Stimulated activated memory B cell treated with anti-CD40 and anti-IgM and Interleukin-4, amounts not matched to agents 10 μg/mL and 1 μg/mL and 100 μg/mL, for 72 hours (primary cell): ENCODE measurements around the gene CLDN14.

ENCODE experiments used
- ATAC-seq: fragments of 150-1000 bp; cut with Tn5 transposase; 2 replicates; pipeline ENCODE4 v1.10.0; 2021
- H3K27ac Mint-ChIP-seq: one replicate; pipeline ENCODE4 v1.8.0; 2022; ENCODE audit warnings: mild to moderate bottlenecking, mixed read lengths
- H3K27me3 Mint-ChIP-seq: one replicate; pipeline ENCODE4 v1.8.0; 2022; ENCODE audit warnings: mixed read lengths
- H3K36me3 Mint-ChIP-seq: one replicate; pipeline ENCODE4 v1.8.0; 2022; ENCODE audit warnings: mixed read lengths
- H3K4me1 Mint-ChIP-seq: one replicate; pipeline ENCODE4 v1.8.0; 2022; ENCODE audit warnings: mixed read lengths
- H3K4me3 Mint-ChIP-seq: one replicate; pipeline ENCODE4 v1.8.0; 2022; ENCODE audit warnings: mild to moderate bottlenecking, moderate library complexity, mixed read lengths
- H3K9me3 Mint-ChIP-seq: one replicate; pipeline ENCODE4 v1.8.0; 2022; ENCODE audit warnings: mixed read lengths

CLDN14 gene

GRCh38 chr21:36479415-36480402, at the start of gene CLDN14:
Gene CLDN14, minus strand, starts transcription at chr21:36480122. Its CDS starts 18,427 bp downstream, at chr21:36461695.
- Mint-ChIP-seq H3K9me3 (no peaks in the 10 kb centered on the region), H3K36me3 (no peaks in the 10 kb centered on the region), H3K4me3 (no peak within 1 kb of the TSS), H3K27ac (no peak within 1 kb of the TSS), H3K4me1 (no peaks in the 10 kb centered on the region), H3K27me3 (peaks cover 11% of the 10 kb centered on the region)
- no peak for ATAC-seq

DNA sequence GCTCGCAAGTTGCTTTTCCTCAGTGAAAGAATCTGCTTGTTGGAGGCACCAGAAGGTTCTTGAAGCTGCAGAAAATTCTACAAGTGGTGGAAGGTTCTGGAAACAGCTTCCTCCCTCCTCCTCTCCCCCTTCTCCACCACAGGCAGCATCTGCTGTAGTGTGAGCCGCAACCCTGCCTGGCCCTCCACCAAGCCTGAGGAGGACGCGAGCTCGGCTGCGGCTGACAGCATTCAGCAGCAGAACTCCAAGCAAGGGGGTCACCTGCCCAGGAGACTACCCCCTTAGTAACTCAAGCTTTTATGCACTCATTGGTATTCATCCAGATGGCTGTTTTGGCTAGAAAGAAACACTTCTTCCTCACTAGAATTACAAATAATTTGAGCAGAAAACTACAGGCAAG, 48.8 kb upstream of the CLDN14 start:
- Mint-ChIP-seq H3K4me3 (no peak overlapping the region), H3K27ac (no peak overlapping the region), H3K9me3 (no peaks in the 10 kb centered on the region), H3K27me3 (peaks cover 42% of the 10 kb centered on the region), H3K36me3 (no peaks in the 10 kb centered on the region), H3K4me1 (no peaks in the 10 kb centered on the region)
- ATAC-seq: no peak

- Mint-ChIP-seq H3K9me3 (no peaks in the 10 kb centered on the region), H3K27me3 (peaks cover 42% of the 10 kb centered on the region), H3K27ac (no peak overlapping the region), H3K36me3 (no peaks in the 10 kb centered on the region), H3K4me1 (no peaks in the 10 kb centered on the region), H3K4me3 (no peak overlapping the region)
- ATAC-seq: no peak
Observed at GRCh38 chr21:36527317-36527716, 47.4 kb upstream of the CLDN14 start.

DNA sequence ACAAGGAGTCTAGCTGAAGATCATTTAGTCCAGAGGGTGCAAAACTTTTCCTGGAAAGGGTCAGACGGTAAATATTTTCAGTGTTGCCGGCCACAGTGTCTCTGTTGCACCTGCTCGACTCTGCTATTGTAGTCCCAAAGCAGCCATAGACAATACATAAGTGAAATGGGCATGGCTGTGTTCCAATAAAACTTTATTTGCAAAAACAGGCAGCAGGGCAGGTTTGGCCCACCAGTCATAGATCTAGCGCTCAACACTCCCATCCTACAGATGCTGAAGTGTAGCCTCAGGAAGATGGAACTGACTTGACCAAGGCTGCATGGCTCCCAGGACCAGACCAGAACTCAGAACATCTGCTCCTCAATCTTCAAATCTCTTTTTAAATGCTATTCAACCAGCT, 46.2 kb upstream of the CLDN14 start:
- ATAC-seq: no peak
- H3K9me3 Mint-ChIP-seq: no peaks in the 10 kb centered on the region
- H3K27me3 Mint-ChIP-seq: peaks cover 42% of the 10 kb centered on the region
- H3K4me1 Mint-ChIP-seq: no peaks in the 10 kb centered on the region
- no peaks in the 10 kb centered on the region for H3K36me3 Mint-ChIP-seq
- no peak overlapping the region for H3K4me3 Mint-ChIP-seq
- no peak overlapping the region for H3K27ac Mint-ChIP-seq

DNA sequence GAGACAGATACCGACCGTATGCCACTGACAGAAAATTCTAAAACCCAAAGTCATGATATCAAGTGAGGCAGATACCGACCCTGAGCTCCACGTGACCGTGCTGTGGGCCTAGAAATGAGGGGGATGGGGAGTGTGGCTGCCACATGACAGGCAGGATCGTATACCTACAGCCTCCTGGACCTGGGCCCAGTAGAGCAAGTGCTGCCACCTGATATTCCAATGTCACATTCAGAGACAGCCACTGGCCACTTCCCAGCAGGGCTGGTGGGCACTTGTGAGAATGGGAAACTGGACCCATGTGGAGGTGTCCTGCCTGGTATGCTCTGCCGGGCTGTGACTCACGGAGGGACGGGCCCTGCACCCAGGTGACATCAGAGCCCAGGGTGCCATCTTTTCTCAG, 44.6 kb upstream of the CLDN14 start:
- Mint-ChIP-seq H3K27ac (no peak overlapping the region), H3K36me3 (peaks cover 6% of the 10 kb centered on the region), H3K9me3 (peaks cover 12% of the 10 kb centered on the region), H3K4me1 (no peaks in the 10 kb centered on the region), H3K27me3 (peaks cover 39% of the 10 kb centered on the region), H3K4me3 (no peak overlapping the region)
- ATAC-seq: no peak

DNA sequence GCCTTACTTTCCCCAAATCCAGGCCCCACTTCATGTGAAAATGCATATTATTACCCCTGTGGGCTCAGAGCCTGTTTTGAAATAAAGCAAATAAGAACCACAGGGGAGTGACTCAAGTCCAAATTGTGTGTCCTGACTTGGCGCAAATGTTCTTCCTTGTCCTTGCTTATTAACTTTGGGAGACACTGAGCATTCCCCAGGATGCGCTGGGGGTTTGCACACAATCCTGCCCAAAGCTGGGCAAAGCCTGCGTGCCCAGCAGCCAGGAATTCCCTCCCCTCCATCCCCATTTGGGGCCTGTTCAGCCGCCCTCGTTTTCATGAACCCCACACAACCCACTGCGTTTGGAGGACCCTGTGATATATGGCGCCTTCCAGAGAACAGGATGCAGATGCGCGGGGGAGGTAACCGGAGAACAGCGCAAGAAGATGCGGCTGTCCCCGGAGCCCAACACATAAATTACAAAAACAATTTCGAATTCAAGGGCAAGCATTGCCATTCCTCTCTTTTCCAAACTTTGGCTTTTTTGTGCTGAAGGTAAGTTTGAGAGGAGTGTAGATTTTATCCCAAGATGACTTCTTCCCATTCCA, 42.4 kb upstream of the CLDN14 start:
- Mint-ChIP-seq H3K4me1 (no peaks in the 10 kb centered on the region), H3K9me3 (peaks cover 12% of the 10 kb centered on the region), H3K4me3 (no peak overlapping the region), H3K27me3 (peaks cover 32% of the 10 kb centered on the region), H3K27ac (no peak overlapping the region), H3K36me3 (peaks cover 6% of the 10 kb centered on the region)
- no peak for ATAC-seq

DNA sequence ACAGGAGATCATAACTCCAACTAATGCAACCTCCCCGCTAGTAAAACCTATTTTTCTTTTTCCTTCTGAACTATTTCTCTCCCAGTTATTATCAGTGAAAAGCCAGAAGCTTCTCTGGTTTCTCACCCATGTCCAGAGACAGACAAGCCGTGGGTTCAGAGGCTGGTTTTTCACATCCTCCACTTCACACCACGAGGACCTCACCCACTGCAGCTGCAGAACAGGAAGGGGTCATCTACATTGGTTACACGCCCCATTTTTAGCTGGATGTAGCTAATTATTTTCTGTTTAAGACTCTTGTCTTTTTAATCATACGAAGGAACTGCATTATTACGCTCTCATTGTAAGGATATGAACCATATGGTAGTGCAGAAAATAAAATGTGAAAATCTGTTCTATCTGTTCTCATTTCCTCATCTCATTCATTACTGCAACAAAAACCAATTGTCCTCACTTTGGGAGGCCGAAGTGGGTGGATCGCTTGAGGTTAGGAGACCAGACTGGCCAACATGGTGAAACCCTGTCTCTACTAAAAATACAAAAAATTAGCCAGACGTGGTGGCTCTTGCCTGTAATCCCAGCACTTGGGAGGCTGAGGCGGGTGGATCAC, 39.1 kb upstream of the CLDN14 start:
- H3K36me3 Mint-ChIP-seq: peaks cover 6% of the 10 kb centered on the region
- H3K4me1 Mint-ChIP-seq: peaks cover 7% of the 10 kb centered on the region
- no peak for ATAC-seq
- H3K27ac Mint-ChIP-seq: no peak overlapping the region
- peaks cover 12% of the 10 kb centered on the region for H3K9me3 Mint-ChIP-seq
- H3K4me3 Mint-ChIP-seq: no peak overlapping the region
- H3K27me3 Mint-ChIP-seq: peaks cover 31% of the 10 kb centered on the region

- ATAC-seq: no peak
- peaks cover 38% of the 10 kb centered on the region for H3K27me3 Mint-ChIP-seq
- peaks cover 10% of the 10 kb centered on the region for H3K4me1 Mint-ChIP-seq
- peaks cover 6% of the 10 kb centered on the region for H3K36me3 Mint-ChIP-seq
- H3K27ac Mint-ChIP-seq: no peak overlapping the region
- peaks cover 12% of the 10 kb centered on the region for H3K9me3 Mint-ChIP-seq
- no peak overlapping the region for H3K4me3 Mint-ChIP-seq
Observed at GRCh38 chr21:36517366-36518075, 37.6 kb upstream of the CLDN14 start.

DNA sequence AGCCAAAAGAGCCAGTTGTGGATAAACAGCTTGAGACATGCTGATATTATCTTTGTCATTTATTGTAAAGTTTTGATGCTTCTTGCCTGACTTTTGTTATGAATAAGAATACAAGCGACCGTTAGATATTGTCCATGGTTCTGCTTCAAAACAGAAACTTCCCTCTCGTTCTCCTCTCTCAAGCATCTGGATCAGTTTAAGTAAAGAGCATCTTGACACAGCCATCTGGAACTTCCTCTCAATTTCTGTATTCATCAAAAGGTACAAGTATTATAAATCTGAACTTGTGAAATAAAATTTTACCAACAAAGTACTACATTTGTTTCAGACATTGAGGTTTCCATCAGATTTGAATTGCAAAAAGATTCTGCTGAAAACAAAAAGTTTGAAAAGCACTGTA, 36.4 kb upstream of the CLDN14 start:
- Mint-ChIP-seq H3K4me3 (no peak overlapping the region), H3K36me3 (peaks cover 6% of the 10 kb centered on the region), H3K4me1 (peaks cover 18% of the 10 kb centered on the region), H3K9me3 (peaks cover 12% of the 10 kb centered on the region), H3K27ac (no peak overlapping the region), H3K27me3 (peaks cover 47% of the 10 kb centered on the region)
- no peak for ATAC-seq

- ATAC-seq: peak; percentile 68
- no peak overlapping the region for H3K4me3 Mint-ChIP-seq
- H3K27ac Mint-ChIP-seq: no peak overlapping the region
- peaks cover 18% of the 10 kb centered on the region for H3K4me1 Mint-ChIP-seq
- no peaks in the 10 kb centered on the region for H3K9me3 Mint-ChIP-seq
- no peaks in the 10 kb centered on the region for H3K36me3 Mint-ChIP-seq
- peaks cover 35% of the 10 kb centered on the region for H3K27me3 Mint-ChIP-seq
Observed at GRCh38 chr21:36513430-36513829, 33.5 kb upstream of the CLDN14 start.

DNA sequence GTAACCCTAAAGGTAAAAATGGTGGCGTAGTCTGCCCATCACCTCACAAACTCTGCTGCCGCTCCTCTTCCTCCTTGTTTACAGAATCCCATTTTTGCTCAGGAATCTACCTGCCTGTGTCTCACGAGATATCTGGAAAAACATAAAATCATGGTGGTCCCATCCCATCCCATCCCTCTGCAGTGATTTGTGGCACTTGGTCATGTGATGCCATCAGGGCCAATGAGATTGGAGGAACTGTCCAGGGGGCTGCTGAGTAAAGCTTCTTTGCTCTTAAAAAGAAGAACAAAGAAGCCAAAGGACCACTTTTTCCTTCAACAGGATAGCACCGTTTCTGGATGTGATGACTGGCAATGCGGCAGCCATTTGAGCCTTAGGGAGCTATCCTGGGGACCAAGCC, 33.0 kb upstream of the CLDN14 start:
- Mint-ChIP-seq H3K36me3 (no peaks in the 10 kb centered on the region), H3K27ac (no peak overlapping the region), H3K4me1 (peaks cover 18% of the 10 kb centered on the region), H3K9me3 (no peaks in the 10 kb centered on the region), H3K4me3 (no peak overlapping the region), H3K27me3 (peaks cover 35% of the 10 kb centered on the region)
- no peak for ATAC-seq

- Mint-ChIP-seq H3K36me3 (no peaks in the 10 kb centered on the region), H3K27ac (no peak overlapping the region), H3K9me3 (no peaks in the 10 kb centered on the region), H3K4me3 (no peak overlapping the region), H3K27me3 (peaks cover 37% of the 10 kb centered on the region), H3K4me1 (peaks cover 18% of the 10 kb centered on the region)
- no peak for ATAC-seq
Observed at GRCh38 chr21:36511484-36512220, 31.7 kb upstream of the CLDN14 start.

DNA sequence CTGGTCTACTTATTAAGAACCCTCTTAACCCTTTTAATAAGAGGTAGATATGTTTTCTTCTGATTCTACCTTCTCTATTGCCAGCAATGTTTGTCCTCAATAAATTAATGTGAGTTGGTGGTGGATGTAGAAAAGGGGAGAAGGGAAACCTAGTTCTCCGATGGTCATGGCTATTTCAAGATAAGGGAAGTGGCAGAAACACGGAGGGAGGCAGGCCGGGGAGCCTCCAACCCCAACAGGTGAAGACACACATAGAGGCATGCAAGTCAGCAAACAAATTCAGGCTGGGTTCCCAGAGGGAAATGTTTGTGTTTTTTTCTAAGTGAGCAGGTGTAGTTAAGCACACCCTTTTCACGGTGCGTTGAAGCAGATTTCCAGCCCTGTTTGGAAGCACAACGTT, 31.0 kb upstream of the CLDN14 start:
- H3K27ac Mint-ChIP-seq: no peak overlapping the region
- H3K9me3 Mint-ChIP-seq: no peaks in the 10 kb centered on the region
- H3K4me1 Mint-ChIP-seq: peaks cover 18% of the 10 kb centered on the region
- no peak for ATAC-seq
- peaks cover 37% of the 10 kb centered on the region for H3K27me3 Mint-ChIP-seq
- no peaks in the 10 kb centered on the region for H3K36me3 Mint-ChIP-seq
- H3K4me3 Mint-ChIP-seq: no peak overlapping the region

DNA sequence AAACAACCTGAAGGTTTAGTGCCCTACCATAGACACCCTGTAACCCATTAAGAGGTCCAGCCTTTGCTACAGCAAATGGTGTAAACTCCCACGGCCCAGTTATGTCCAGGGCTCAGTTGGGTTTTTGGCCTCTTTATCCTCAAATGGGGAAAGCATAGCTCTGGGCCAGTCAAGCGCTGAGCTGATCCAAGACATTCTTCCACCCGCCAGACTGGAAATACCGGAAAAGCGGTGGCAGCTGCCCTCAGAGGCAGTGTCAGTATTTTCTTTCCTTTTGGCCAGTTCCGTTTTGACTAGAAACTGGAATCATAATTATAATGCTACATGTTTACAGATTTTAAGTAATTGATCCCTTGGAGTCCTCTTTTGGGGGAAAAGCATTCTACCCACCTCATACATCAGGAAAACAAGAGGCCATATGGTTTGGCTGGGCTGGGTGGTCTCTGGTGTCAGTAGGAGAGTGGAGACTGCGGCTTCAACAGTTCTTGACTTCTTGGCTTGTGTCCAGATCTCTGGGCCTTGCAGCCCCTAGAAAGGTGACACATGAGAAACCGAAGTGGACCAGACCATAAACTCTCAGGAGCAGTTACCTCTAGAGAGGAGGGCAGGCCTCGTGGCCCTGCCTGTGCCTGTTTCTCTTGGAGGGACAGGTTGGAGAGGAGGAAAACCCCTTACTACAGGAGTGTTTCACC, 30.2 kb upstream of the CLDN14 start:
- Mint-ChIP-seq H3K4me3 (no peak overlapping the region), H3K9me3 (no peaks in the 10 kb centered on the region), H3K27me3 (peaks cover 38% of the 10 kb centered on the region), H3K36me3 (no peaks in the 10 kb centered on the region), H3K27ac (no peak overlapping the region), H3K4me1 (peaks cover 18% of the 10 kb centered on the region)
- ATAC-seq: no peak
